HuH-7 (cell line): ENCODE data around the gene DNAJC15.

Source experiments
- DNase-seq: peaks from one replicate; pipeline ENCODE4 v3.0.0; 2011; ENCODE audit warnings: low spot score

The DNAJC15 gene

DNA sequence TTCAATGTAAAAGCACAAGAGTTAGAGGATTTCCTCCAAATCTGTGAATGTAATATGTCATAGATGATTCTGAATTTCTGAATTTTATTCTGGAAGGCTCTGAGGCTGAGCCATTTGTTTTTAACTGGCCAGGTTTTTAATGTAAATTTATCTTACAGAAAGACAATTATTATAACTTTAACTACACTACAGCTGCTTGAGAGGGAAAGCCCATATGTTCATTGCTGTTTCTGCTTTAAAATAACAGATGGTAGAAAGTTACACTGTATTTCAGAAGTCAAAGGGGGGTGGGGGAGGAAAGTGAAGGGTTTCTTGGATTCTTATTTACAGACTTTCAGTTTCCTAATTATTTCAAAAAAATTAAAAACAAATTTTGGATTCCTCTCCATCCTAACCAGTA is 62.8 kb downstream of the DNAJC15 start:
- no peak for DNase-seq

DNA sequence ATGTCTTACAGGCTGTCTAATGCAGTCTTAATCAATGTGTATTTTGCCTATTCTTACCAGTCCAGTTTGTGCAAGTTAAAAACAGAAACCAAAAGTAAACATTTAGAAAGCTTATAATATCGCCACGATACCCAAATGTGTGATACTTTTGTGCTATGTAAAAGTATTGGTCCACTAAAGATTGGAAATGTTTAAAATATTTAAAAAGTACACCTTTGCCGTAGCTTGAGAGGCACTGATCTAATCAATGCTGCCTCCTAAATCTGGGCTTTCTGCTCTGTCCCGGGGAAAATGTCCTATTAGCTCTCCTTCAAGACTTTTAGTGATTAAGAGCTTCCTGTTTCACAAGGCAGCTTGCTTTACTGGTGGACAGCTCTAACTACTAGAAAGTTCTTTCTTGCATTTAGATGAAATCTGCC is 64.7 kb downstream of the DNAJC15 start:
- DNase-seq, result no peak

DNA sequence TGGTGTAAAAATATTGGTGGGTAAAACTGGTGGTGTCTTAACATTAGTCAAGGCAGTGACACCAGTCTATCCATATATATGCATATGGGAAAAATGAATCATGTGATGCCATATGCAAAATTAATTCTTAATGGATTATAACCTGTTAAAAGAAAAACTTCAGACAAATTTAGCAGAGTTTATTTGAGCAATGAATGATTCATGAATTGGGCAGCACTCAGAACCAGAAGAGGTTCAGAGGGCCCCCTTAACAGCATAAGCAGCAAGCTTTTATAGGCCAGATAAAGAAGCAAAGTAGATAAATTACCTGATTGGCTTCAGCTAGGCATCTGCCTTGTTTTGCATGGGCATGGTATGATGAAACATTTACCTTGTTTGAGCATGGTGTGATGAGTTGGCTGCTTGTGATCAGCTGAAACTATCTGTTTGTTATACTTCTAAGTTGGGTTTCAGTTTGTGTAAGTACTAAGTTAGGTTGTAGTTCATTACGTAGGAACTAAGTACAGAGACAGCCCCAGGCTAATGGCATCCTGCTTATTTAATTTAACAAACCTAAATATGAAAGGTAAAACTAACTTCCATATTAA is 66.6 kb downstream of the DNAJC15 start:
- DNase-seq, result no peak

DNA sequence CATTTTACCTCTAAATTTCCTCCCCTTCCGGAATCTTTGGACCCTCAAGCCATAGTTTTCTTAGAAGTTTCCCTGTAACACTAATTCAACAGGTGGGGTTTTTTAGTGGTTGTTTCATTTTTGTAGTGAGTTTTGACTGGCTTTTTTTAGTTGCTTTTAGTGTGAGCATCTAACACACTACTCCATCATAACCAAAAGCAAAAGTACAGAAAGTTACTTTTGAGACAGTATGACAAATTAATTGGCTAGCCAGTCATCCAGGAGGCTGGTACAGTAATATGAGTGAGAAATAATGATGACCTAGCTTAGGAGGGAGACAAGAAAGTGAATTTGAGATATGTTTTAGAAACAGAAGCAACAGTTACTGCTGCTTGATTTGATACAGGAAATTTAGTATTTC is 71.5 kb downstream of the DNAJC15 start:
- no peak for DNase-seq

DNA sequence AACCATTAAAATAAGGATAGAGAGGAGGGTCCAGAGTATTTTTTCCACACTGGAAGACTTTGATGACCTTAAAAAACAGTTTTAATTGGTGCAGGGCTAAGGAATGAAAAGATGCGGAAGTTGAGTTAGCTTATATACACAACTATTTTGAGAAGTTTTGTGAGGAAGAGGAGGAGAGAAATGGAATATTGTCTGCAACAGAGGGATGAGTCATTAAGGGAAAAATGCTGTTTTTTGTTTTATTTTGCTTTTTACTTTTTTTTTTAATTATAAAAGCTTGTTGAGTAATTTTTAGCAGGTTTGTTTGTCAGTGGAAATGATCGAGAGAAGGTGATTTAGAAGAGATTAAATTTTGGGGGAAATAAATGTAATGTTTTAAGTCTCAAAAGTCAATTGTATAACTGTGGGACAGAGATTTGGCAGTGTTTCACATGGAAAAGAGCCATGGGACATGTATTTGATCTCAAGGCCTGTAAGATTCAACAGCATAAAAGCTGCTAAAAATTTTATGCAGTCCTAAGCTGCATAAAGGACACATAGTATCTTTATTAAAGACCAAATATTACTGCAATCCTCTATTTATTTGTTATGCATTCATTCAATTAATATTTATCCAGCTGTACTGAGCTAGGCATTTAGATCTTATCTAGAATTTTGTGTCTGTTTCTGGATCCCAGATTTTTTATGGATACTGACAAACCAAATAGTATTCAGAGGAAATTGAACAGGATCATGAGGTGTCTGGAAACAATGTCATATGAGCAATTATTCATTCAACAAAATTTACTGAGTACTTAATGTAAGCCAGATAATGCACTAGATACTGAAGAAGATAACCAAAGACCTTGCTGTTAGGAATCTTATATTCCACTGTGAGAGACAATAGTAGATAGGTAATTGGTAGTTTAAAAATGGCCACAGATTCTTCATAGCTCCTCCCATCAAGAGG is 72.7 kb downstream of the DNAJC15 start:
- no peak for DNase-seq

DNA sequence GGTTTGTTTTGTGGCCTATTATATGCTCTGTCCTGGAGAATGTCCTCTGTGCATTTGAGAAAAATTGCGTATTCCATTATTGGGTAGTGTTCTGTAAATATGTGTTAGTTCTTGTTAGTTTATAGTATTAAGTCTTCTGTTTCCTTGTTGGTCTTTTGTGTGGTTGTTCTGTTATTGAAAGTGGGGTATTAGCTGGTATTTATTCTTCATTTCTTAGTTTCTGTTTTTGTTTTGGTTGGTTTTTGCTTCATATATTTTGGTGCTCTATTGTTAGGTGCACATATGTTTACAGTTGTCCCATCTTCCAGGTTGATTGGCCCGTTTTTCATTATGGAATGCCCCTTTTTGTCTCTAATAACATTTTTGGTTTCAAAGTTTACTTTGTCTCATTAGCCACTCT is 77.3 kb downstream of the DNAJC15 start:
- no peak for DNase-seq

DNA sequence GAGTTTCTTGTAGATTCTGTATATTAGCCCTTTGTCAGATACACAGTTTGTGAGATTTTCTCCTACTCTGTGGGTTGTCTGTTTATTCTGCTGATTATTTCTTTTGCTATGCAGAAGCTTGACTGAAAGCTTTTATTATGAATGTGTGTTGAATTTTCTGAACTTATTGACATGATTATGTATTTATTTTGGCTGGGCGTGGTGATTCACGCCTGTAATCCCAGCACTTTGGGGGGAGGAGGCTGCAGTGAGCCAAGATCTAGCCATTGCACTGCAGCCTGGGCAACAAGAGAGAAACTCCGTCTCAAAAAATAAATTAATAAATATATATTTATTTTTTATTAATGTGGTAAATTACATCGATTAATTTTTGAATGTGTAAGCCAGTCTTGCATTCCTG is 78.9 kb downstream of the DNAJC15 start:
- no peak for DNase-seq

DNA sequence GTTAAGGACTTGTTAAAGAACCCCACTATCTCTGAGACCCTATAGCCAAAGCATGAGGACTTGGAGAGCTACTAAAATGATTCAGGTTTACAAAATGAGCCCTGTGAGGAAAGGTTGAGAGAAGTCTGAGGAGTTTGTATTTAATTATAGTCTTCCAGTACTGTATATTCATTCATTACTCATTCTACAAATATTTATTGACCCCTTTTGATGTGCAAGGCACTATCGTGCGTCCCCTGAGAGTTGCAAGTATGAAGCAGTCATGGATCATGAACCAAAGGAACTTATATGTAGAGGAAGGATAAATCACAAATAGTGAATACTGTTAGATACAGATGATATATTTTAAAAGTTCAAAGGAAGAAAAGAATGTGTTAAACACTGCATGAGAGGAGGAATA is 84.4 kb downstream of the DNAJC15 start:
- DNase-seq, result no peak

DNA sequence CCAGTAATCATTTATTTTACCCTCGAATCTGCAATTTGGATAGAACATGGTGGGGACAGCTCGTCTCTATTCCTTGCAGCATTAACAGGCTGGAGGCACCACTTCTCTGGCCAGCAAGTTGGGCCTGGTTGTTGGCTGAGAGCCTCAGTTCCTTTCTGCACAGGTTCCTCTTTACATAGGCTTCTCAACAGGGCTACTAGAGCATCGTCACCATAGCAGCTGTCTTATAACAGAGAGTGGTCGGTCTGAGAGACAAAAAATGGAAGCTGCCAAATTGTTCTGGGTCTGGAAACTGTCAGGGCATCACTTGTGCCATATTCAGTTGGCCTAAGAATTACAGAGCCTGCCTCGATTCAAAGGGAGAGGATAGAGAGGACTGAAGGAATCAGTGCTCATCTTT is 86.7 kb downstream of the DNAJC15 start:
- no peak for DNase-seq

DNA sequence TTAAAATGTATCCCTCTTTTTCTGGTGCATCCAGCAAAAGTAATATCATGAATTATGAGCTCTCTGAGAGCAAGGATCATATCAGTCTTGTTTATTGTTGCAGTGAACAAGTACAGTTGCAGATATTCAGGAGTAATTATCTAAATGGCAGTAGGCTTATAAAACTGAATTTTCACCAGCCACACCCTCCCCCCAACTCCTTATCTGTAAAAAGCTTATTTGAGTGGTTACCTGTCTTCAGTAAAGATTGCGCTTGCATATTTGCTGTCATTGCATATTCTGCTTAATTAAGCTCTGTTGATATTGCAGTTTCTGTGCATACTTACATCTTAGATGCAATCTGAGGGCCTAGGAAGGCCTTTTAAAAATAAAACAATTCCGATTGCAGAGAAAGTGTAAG is 87.3 kb downstream of the DNAJC15 start:
- no peak for DNase-seq

DNA sequence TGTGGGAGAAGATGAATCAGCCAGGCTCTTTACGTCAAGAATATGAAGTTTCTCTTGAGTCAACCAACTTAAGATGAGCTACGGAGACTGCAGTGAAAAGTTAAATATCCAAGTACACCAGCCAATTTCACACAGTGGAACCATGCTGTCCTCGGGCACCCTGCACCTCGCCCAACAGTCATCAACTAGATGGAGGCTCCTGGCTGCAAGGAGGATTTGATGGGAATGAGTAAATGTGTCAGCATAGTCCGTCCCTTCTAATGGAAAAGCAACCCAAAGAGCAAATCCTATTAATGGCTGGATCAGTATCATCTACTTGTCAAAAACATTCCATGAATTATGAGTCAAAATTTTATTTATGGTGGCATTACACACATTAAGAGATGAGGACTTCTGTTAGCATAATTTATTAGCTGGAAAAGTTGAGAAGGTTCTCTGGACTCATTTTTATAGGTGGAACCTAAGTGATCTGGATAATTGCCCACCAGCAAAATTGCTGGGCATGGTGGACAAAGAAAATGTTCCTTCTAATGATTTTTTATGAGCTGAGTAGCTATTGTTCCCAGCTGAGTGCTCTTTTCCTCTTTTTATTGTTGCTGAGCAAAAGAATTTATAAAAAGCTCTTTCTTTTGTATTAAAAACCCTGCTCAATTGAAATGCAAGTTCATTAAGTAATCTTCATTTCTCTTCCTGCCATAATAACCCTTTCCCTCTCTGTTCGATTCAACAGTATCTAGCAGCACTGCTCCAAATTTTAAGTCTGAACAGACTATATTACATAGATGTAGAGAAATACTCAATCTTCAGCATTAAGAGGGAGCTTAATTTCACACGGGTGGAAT is 88.4 kb downstream of the DNAJC15 start:
- no peak for DNase-seq

DNA sequence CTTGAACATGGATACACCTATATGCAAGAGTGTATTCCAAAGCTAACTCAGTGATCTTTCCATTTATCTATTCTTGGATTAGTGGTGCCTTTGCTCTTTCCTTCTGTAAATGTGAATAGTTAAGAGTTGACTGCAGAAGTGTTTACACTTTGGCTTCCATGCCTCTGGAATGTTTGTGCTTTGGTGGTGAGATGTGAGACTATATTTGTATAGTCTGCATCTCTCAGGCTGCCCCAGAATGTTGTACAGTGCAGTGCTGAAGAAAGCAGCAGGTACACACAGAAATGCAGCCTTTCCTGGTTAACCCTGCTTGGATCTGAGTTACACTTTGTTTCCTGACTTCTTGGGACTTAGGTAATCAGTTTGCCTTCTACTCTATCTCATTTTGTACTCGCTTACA is 90.2 kb downstream of the DNAJC15 start:
- no peak for DNase-seq

DNA sequence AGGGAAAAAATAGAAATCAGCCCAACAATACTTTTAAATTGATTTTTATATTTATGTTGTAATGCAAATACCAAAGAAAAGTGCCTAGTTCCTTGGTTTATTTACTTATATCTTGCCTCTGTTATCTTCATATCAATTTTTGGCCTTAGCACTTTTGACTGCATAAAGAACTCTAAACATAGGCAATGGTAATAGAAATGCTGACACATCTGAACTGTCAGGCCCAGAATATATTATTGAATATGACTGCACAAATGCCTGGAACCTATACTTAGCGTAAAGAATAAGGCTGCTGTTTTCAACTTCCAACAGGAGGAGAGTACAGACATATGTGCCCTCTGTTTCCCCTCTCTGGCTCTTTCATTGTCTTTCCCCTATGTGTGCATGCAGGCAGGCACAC is 91.1 kb downstream of the DNAJC15 start:
- DNase-seq, result no peak

DNA sequence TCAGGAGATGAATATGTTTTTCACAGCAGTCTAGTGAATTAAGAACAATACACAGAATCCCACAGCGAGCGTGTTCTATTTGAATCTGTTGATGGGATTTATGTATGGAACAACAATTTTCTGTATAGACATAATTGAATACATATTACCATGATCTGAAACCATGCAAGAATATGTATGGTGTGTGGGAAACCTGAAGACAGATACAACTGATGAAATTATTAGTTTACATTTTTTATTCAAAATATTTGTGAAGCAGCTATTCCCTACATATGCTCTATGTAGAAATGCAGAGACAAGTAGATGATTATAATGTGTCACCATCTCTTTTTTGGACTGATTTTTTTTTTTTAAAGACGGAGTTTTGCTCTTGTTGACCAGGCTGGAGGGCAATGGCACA is 91.8 kb downstream of the DNAJC15 start:
- no peak for DNase-seq

DNA sequence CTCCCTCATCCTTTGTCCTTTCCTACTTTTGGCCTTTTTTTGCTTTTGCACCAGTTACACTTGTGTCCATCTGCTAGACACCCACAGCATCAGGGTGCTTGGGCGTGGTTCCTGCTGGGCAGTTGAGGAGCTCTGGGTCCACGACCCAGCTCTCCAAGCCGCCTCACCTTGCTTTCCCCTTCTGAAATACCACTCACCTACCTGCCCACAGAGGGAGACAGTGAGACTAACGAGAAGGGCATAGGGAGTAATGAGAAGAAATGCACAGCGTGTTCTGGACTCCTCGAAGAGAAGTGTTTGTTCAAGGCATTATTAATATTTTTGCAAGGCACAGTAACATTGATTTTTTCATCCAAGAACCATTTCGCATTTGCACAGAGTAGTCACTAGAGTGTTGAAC is 92.9 kb downstream of the DNAJC15 start:
- no peak for DNase-seq

DNA sequence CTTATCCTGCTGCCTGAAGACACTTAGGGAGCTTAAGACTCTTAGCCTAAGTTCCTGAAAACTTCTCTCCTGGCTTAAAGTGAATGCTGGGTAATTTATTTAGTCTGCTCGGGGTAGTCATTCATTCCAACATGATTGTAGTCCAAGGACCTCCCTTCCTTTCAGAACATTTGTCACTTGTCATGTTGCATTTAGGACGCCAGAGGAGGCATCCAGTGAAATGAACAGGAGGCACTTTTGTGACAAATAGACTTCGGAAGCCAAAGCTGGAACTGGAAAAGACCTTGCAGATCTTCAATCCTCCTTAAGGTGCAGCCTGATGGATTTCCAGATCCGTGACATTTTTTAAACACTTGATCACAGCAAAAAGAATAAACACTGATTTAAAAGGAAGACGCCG is 95.1 kb downstream of the DNAJC15 start:
- DNase-seq, result no peak

DNA sequence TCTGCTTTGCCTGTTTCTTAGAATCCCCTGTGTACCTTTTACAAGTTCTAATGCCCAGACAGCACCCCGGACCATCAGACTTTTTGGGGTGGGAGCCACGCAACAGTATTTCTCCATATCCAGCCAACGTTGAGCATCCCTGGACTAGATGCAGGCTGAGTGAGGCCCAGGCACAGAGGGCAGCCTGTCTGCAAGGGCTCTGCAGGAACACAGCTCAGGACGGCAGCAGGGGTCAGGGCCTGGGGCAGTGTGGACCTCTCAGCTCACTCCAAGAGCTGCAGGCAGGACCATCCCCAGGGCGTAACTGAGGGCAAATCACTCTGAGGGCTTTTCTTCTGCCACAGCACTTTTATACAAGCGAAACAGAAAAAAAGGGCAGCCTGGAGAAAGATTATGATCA is 95.8 kb downstream of the DNAJC15 start:
- no peak for DNase-seq

DNA sequence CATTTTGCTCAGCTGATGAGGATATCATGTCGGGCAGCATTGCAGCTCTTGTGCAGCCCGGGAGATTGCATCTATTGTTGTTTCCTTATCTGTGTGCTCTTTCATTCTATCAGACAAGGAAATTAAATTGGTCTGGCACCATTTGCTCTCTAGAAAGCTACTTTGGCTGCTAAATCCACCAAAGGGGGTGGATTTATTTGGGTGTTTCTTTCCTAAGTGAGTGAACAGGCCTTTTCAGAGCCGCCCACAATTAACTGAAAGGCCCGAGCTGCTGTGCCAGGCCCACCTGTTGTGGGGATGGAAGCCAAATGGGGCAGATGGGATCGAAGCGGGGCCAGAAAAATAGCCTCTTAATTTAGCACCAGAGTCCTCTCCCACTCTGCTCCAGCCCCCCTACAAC is 99.4 kb downstream of the DNAJC15 start:
- DNase-seq, result no peak

DNA sequence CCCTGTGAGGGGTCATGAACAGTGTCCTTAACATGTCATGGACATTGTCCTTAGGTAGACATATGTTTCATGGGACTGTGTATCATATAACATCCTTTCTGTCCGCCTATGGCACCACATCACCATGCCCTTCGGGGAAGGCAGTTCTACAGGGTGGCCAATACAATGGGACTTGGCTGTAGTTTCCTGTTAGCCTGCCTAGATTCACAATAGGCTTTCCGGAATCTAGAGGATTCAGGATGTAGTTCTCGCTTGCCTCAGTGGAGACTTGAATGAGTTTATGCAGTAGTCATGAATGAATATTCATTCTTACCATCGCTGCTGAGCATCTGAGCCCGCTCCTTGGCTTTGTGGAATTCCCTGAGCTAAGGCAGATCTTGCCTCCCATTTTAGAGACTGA is 100.5 kb downstream of the DNAJC15 start:
- no peak for DNase-seq

DNA sequence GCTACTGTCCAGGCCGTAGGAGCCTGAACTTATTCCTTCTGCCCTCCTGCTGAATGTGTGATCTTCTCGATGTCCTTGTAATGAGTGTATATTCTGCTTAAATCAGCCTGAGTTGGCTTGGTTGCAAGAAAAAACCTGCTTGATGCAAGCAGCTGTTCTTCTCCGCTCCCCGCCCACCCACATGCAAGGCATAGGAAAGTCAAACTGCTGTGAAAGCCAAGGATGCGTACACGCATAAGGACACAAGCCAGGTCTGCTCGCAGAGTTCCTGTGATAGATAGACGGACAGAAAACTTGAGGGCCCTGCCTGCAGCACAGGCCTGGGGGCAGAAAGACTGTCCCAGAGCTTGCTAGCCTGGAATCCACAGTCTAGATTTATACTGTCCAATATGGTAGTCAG is 101.1 kb downstream of the DNAJC15 start:
- DNase-seq, result no peak

DNA sequence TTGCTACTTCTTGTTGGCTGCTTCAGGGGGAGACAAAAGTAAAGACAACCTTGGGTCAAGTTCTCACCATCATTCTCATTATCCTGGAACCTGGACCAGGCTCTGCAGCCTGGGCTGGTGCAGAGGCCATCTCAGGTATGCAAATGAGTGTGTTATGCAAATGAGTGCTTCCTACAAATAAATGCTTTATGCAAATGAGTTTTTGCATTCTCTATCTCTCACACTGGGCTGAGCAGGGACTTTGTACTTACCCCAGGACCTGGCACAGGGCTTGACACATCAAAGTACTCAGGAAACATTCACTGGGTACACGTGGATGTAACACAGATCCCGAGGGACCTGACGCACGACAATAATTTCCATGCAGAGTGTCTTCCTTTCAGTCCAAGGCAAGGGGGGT is 103.0 kb downstream of the DNAJC15 start:
- DNase-seq, result no peak

DNA sequence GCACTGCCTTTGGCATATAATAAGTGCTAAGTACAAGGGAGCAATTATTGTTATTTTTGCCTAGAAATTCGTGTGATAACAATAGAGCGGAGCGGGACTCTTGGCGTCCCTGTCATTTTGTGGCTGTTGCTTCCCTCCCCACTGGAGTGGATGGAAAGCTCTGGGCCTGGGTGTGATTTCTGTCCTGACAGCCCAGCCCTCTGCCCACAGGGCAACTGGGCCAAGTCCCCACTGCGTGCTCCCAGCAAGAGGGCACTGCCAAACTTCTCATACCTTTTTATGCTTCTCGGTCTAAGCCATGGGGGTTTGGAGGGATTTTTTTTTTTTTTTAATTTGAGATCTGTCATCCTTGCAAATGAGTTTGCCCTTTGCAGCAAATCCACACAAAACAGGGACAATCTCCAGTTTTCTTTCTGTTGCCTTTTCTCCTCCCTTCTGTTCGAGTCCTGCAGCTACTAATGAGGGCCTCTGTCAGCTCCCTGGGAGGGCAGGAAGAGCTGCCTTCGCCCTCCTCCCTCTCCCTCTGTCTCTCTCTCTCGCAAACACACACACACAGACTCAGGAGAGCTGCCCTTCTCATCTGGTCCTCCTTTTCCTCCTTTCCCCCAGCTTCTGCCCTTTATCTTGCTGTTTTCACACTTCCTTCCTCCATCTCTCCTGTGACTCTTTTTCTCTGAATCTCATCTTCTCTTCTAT is 103.9 kb downstream of the DNAJC15 start:
- no peak for DNase-seq
